Ammon's horn (tissue), 1 donor: ENCODE measurements around the gene KIRREL3.
"Not testable (repeated sequence)": the region's sequence is repeated elsewhere in the genome, so short reads cannot be mapped to it uniquely, and the experiment has no call there.

Source experiments
- DNase-seq: peaks from one replicate; pipeline ENCODE4 v3.0.0-alpha.2; 2016; ENCODE audit warnings: low spot score

The KIRREL3 gene

DNA sequence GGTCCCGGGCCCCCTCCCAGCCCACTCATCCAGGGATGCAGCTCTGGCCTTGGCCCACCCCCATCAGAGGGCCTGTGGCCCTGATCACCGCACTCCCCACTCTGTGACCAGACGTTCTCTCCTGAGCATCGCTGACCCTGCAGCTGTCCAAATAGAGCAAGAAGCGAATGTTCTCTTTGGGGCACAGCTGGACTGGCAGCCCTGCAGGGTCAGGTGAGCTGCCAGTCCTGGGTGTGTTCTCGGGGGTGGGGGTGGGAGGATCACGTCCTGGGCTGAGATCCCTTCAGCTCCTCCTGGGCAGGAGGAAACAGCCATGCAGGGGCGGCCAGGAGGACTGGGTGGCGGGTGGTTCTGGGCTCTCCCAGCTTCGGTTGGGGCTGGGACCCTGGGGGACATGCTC lies 618.6 kb downstream of the KIRREL3 start:
- not testable (repeated sequence) for DNase-seq

DNA sequence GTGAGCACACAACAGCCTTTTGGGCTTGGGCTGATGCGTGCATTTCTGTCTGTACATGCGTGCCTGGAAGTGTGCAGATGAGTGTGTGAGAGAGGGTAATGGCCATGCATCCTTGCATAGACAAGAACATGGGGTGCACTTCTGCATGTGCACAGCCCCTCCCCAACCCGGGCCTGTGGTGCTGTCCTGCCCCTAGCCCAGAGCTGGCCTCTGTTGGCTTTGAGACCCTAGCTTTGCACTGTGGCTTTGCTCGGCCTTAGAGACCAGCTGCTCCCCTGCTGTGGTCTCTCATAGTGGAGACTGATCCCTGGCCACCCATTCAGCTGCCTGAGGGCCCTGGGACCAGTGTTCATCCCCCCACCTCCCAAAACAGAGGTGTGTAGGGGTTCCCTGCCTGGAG lies 619.7 kb downstream of the KIRREL3 start:
- no peak for DNase-seq

DNA sequence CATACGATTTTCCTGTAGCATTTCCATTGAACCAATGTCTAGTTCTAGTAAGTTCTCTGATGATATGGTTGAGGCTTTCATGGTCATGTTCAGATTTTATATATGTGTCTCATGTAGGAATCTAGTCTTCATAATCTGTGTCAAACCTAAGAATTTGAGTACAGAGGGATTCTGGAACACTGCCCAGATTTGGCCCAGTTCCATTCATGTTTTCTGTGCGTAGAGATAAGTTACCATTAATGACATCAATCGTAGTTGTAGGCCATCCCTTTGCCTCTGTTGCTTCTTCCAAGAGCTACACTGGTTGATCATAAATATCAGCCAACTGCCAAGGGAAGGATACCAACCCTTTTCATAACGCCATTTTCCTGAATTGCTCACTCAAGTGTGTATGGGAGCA lies 621.8 kb downstream of the KIRREL3 start:
- DNase-seq, result no peak

DNA sequence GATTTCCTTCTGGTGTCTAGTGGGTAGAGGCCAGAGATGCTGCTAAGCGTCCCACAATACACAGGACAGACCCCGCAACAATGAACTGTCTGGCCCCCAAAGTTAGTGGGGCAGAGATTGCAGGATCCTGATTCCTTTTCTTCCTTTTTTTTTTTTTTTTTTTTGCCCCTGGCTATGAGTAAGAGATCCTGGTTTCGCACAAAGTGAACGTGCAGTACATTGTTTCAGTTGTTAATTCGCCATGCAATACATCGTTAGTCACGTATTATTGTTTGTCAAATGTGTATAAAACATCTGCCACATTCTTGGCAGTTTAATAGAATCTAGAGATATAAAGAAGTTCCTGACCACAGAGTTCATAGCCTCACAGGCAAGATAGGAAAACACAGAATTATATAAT lies 624.8 kb downstream of the KIRREL3 start:
- DNase-seq, result no peak

DNA sequence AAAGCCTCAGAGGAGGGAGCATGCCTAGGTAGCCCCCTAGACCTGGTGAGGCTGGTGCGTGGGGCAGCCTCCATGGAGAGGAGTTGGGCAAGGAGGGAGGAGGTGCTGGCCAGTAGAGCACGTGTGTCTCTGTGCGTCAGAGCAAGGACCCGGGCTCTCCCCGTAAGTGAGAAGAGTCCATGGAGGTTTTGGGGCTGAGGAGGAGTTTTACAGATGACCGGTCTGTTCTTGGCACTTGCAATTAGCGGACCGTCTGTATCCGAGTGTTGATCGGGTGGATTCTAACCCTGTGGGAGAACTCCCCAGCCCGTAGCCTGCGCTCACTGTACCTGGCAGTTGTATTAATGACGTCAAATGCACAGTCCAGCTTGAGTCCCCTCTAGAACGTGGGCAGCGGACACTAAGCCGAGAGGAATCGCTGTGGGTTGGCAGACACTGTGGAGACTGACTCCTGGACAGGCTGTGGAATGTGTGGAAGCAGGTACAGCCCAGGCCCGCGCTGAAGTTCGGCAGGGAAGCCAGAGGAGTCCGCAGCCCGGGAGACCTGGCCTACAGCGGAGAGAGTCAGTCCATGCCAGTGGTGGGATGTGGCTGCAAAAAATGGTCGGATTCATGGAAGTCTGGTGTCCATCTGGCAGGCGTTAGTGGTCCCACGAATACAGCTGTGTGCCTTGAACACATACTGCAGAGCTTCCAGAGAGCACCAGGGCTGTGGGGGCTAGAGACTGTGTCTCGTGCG lies 625.8 kb downstream of the KIRREL3 start:
- not testable (repeated sequence) for DNase-seq

DNA sequence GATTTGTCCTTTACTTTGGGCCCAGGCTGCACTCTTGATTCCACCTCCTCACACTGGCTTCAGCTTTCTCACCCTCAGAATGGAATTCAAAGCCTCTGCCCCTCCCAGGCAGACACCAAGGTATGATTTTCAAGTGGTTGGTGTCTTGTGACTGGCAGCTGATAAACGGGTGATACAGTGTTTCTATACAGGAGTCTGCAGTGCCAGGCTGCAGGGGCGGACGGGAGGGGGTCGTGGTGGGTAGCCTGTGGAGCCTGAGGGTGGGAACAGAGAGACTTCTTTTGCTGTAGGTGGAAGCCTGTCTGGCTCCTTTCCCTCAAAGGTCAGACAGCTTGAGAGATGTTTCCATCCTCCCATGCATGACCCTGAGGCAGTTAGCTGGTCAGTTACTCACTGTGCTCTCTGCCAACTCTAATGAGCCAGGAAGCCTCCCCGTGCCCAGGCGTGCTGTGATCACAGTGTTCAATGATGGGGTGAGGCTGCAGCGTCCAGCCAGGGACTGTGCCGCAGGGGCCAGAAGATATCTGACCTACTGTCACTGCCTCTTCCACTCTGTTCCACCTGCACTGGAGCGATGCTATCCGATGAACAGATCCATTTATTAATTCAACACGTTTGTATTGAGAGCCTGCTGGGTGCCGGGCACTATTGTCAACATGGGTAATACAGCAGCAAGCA lies 627.0 kb downstream of the KIRREL3 start:
- DNase-seq, result not testable (repeated sequence)
